Measurements from ENCODE around the gene TMEM50B.
A peak's percentile ranks its signal among the peaks of the same experiment; 100 is the strongest.

The TMEM50B gene

GRCh38 chr21:33488936-33489335 lies 9.2 kb upstream of the TMEM50B start:
- Histone ChIP-seq H3K9me2 (replicated peaks; ENCODE audit: low read depth, low read length) (no peaks in the 10 kb centered on the region), H3K36me3 (ENCODE audit: insufficient read depth, low read length) (no peaks in the 10 kb centered on the region), H3K9me3 (ENCODE audit: insufficient read depth, low read depth, low read length) (no peaks in the 10 kb centered on the region), H3K4me2 (ENCODE audit: low read depth, low read length, poor library complexity, severe bottlenecking) (no peak overlapping the region), H3K4me3 (ENCODE audit: low read length, poor library complexity, severe bottlenecking) (no peak overlapping the region), H3F3A (ENCODE audit: low read depth) (no peaks in the 10 kb centered on the region), H3K4me1 (ENCODE audit: insufficient read depth, low read length, poor library complexity, severe bottlenecking) (peaks cover 5% of the 10 kb centered on the region), H3K9ac (ENCODE audit: low read depth, low read length, poor library complexity, severe bottlenecking) (no peak overlapping the region), H3K27me3 (ENCODE audit: insufficient read depth, low read length, poor library complexity, severe bottlenecking) (no peaks in the 10 kb centered on the region), H4K20me1 (ENCODE audit: insufficient read depth, low read length, poor library complexity, severe bottlenecking) (no peaks in the 10 kb centered on the region), H2AFZ (ENCODE audit: low read length) (no peak overlapping the region), H3K79me2 (ENCODE audit: insufficient read depth, low read length) (no peaks in the 10 kb centered on the region)
- no peak for TF ChIP-seq EZH2phosphoT487 (IDR thresholded peaks at IDR 0.05; ENCODE audit: borderline replicate concordance)
- TF ChIP-seq, protein P1, sequence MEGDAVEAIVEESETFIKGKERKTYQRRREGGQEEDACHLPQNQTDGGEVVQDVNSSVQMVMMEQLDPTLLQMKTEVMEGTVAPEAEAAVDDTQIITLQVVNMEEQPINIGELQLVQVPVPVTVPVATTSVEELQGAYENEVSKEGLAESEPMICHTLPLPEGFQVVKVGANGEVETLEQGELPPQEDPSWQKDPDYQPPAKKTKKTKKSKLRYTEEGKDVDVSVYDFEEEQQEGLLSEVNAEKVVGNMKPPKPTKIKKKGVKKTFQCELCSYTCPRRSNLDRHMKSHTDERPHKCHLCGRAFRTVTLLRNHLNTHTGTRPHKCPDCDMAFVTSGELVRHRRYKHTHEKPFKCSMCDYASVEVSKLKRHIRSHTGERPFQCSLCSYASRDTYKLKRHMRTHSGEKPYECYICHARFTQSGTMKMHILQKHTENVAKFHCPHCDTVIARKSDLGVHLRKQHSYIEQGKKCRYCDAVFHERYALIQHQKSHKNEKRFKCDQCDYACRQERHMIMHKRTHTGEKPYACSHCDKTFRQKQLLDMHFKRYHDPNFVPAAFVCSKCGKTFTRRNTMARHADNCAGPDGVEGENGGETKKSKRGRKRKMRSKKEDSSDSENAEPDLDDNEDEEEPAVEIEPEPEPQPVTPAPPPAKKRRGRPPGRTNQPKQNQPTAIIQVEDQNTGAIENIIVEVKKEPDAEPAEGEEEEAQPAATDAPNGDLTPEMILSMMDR (conservative IDR thresholded peaks at IDR 0.05; ENCODE audit: low read length), result no peak

DNA sequence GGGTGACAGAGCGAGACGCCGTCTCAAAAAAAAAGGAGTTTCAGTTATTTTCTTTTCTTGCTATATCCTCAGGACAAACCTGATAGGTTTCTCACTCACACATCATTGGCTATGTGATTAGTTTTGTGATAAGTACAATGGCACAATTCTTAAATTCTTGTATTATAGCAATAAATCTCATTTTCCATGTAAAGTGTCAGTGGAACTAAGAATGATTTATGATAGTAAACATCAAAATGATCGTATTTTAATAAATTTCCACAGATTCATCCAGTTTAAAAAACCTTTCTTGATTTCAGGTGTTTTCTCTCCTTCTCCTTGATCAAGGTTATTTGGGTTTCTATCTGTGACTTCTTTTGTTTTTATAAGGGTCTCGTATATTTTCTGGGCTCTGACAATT lies 8.2 kb upstream of the TMEM50B start:
- no peaks in the 10 kb centered on the region for H3K36me3 ChIP-seq (ENCODE audit: insufficient read depth, low read length)
- H4K20me1 ChIP-seq (ENCODE audit: insufficient read depth, low read length, poor library complexity, severe bottlenecking), result no peaks in the 10 kb centered on the region
- no peak for TF ChIP-seq EZH2phosphoT487 (IDR thresholded peaks at IDR 0.05; ENCODE audit: borderline replicate concordance)
- TF ChIP-seq, protein P1 (conservative IDR thresholded peaks at IDR 0.05; ENCODE audit: low read length), result no peak
- no peak overlapping the region for H3K4me2 ChIP-seq (ENCODE audit: low read depth, low read length, poor library complexity, severe bottlenecking)
- H3K4me3 ChIP-seq (ENCODE audit: low read length, poor library complexity, severe bottlenecking), result no peak overlapping the region
- H3K9me3 ChIP-seq (ENCODE audit: insufficient read depth, low read depth, low read length), result no peaks in the 10 kb centered on the region
- no peak overlapping the region for H3K9ac ChIP-seq (ENCODE audit: low read depth, low read length, poor library complexity, severe bottlenecking)
- no peak overlapping the region for H2AFZ ChIP-seq (ENCODE audit: low read length)
- peaks cover 5% of the 10 kb centered on the region for H3K4me1 ChIP-seq (ENCODE audit: insufficient read depth, low read length, poor library complexity, severe bottlenecking)
- no peaks in the 10 kb centered on the region for H3K79me2 ChIP-seq (ENCODE audit: insufficient read depth, low read length)
- no peaks in the 10 kb centered on the region for H3F3A ChIP-seq (ENCODE audit: low read depth)
- H3K27me3 ChIP-seq (ENCODE audit: insufficient read depth, low read length, poor library complexity, severe bottlenecking), result no peaks in the 10 kb centered on the region
- H3K9me2 ChIP-seq (replicated peaks; ENCODE audit: low read depth, low read length), result no peaks in the 10 kb centered on the region

GRCh38 chr21:33481314-33481943 lies 1.7 kb upstream of the TMEM50B start:
- Histone ChIP-seq H3K79me2 (ENCODE audit: insufficient read depth, low read length) (peaks cover 22% of the 10 kb centered on the region), H3K4me3 (ENCODE audit: low read length, poor library complexity, severe bottlenecking) (peak overlapping the region; percentile 78), H3K27me3 (ENCODE audit: insufficient read depth, low read length, poor library complexity, severe bottlenecking) (no peaks in the 10 kb centered on the region), H3K4me2 (ENCODE audit: low read depth, low read length, poor library complexity, severe bottlenecking) (peak overlapping the region; percentile 77), H3K9ac (ENCODE audit: low read depth, low read length, poor library complexity, severe bottlenecking) (peak overlapping the region; percentile 91), H3K4me1 (ENCODE audit: insufficient read depth, low read length, poor library complexity, severe bottlenecking) (peaks cover 15% of the 10 kb centered on the region), H3K9me3 (ENCODE audit: insufficient read depth, low read depth, low read length) (no peaks in the 10 kb centered on the region), H3K36me3 (ENCODE audit: insufficient read depth, low read length) (no peaks in the 10 kb centered on the region), H2AFZ (ENCODE audit: low read length) (no peak overlapping the region), H3F3A (ENCODE audit: low read depth) (no peaks in the 10 kb centered on the region), H3K9me2 (replicated peaks; ENCODE audit: low read depth, low read length) (no peaks in the 10 kb centered on the region), H4K20me1 (ENCODE audit: insufficient read depth, low read length, poor library complexity, severe bottlenecking) (peaks cover 13% of the 10 kb centered on the region)
- TF ChIP-seq EZH2phosphoT487 (IDR thresholded peaks at IDR 0.05; ENCODE audit: borderline replicate concordance), result no peak
- TF ChIP-seq, protein P1 (conservative IDR thresholded peaks at IDR 0.05; ENCODE audit: low read length), result no peak

Measured in Loucy (cell line).